BJ (cell line): ENCODE data around the gene CCDC57. TPM values are rescaled to one million over a fixed set of nuclear protein-coding genes. Genes with fewer than 3 reads are reported as not detected.

Experiments
- CTCF ChIA-PET: fragments of 350-600 bp; formaldehyde crosslinking; extraction: SDS; loops from one replicate; lab custom pipeline; 2021; ENCODE audit warnings: antibody characterized with exemption, inconsistent platforms; lab: Yijun Ruan, JAX
- POLR2A ChIA-PET: fragments of 300-600 bp; sonication (Branson Sonifier 250); formaldehyde crosslinking; extraction: SDS; loops from one replicate; lab custom pipeline; 2021; ENCODE audit warnings: antibody characterized with exemption; lab: Charles Lee
- DNase-seq: peaks from one replicate; pipeline ENCODE4 v3.0.0-alpha.2; 2011; ENCODE audit warnings: low read depth
- H3K27me3 ChIP-seq: 2 replicates; pipeline ENCODE4 v1.6.0; 2011; ENCODE audit warnings: low read length; ENCODE audit not compliant: control insufficient read depth, insufficient read depth
- H3K36me3 ChIP-seq: 2 replicates; pipeline ENCODE4 v1.5.1; 2011; ENCODE audit warnings: low read length; ENCODE audit not compliant: control insufficient read depth, insufficient read depth
- H3K4me3 ChIP-seq: 2 replicates; pipeline ENCODE4 v1.5.1; 2011; ENCODE audit warnings: low read depth, mild to moderate bottlenecking, control low read depth, low read length
- polyA plus RNA-seq: library from polyadenylated mRNA; depleted of rRNA; stranded (reverse); fragments of >200 nt; gene quantifications from 2 replicates; pipeline ENCODE4 v1.2.3, GENCODE V29; 2011
- TF ChIP-seq, protein P1 (sequence below): IDR thresholded peaks from 2 replicates; pipeline ENCODE4 v1.5.1; 2011; ENCODE audit warnings: low read depth, mild to moderate bottlenecking, control low read depth, inconsistent platforms, low read length, moderate library complexity; ENCODE audit not compliant: insufficient read depth

The CCDC57 gene
- polyA plus RNA-seq, 1 experiment = 15.4 TPM

DNA sequence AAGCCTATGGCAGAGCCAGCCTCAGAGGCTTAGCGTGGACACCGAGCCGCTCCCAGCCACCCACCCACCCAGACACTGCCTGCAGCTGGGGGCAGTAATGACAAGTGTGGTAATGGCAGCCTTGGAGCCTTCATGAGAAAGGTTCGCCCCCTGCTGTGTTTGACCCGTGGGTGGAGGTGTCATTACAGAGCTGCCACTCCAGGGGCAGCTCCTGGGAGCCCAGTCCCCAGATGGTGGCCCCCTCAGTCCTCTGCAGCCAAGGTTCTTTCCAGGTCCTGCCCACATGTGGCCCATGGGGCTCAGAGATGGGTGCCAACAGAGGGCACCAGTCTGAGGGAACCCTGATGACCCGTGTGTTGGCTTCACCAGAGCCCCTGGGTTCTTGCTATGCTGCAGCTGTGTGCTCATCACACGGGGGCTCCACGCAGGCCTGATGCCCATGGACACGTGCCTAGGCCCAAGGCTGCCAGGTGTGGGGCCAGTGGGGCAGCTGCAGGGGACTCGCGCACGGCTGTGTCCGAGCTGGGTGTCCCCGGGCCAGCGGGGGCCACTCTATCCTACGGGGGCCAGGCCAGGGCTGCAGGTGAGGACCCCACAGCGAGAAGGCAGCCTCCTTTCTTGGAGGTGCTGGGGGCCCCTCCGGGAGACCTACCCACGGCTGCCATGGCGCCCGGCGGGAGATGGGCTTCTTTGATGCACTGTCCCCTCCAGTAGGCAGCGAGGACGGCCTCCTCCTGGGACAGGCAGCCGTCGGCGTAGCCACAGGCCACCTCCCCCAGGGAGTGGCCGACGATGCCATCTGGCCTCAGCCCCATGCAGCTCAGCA lies 122.7 kb downstream of the CCDC57 start:
- Histone ChIP-seq H3K27me3 (no peaks in the 10 kb centered on the region), H3K4me3 (no peak overlapping the region), H3K36me3 (peaks cover 70% of the 10 kb centered on the region)
- DNase-seq = no peak
- CTCF ChIA-PET = no interaction called here
- POLR2A ChIA-PET = no interaction called here
- TF ChIP-seq, protein P1, sequence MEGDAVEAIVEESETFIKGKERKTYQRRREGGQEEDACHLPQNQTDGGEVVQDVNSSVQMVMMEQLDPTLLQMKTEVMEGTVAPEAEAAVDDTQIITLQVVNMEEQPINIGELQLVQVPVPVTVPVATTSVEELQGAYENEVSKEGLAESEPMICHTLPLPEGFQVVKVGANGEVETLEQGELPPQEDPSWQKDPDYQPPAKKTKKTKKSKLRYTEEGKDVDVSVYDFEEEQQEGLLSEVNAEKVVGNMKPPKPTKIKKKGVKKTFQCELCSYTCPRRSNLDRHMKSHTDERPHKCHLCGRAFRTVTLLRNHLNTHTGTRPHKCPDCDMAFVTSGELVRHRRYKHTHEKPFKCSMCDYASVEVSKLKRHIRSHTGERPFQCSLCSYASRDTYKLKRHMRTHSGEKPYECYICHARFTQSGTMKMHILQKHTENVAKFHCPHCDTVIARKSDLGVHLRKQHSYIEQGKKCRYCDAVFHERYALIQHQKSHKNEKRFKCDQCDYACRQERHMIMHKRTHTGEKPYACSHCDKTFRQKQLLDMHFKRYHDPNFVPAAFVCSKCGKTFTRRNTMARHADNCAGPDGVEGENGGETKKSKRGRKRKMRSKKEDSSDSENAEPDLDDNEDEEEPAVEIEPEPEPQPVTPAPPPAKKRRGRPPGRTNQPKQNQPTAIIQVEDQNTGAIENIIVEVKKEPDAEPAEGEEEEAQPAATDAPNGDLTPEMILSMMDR = no peak

DNA sequence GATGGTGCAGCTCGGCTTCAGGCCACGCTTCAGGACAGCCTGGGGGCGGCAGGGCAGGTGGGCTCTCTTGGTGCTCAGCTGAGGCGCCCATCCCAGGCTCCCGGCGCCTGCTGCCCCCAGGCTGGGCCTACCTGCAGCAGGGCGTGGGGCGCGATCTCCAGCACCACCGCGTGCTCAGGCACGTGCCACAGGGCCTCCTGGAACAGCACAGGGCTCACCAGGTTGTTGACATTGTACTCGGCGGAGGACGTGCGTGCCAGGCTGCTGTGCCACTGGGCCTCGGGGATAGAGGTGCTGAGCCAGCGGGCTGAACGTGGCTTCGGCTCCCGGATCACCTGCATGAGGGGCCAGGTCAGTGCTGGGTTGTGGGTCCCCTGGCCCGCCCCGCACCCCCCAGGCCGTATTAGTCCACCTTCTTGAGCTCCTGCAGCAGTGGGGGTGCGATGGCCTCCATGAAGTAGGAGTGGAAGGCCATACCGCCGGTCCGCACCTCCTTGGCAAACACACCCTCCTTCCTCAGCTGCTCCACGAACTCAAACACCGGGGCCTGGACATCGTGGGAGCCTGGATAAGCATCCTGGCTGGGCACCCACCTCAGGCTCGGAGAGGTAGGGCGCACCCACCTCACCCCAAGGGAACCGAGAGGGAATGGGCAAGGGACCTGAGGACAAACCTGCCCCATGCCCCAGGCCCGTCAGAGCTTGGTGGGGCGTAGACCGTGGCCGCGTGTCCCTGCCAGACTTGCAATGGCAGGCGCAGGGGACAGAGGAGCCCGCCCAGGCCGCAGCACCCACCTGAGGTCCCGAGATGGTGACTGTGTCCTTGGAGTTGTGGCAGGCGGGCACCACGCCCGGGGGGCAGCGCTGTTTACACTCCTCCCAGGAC lies 123.6 kb downstream of the CCDC57 start:
- TF ChIP-seq, protein P1 = no peak
- H3K36me3 ChIP-seq = peaks cover 69% of the 10 kb centered on the region
- H3K27me3 ChIP-seq = no peaks in the 10 kb centered on the region
- ChIA-PET CTCF (no interaction called here), POLR2A (no interaction called here)
- no peak for DNase-seq
- H3K4me3 ChIP-seq = no peak overlapping the region

DNA sequence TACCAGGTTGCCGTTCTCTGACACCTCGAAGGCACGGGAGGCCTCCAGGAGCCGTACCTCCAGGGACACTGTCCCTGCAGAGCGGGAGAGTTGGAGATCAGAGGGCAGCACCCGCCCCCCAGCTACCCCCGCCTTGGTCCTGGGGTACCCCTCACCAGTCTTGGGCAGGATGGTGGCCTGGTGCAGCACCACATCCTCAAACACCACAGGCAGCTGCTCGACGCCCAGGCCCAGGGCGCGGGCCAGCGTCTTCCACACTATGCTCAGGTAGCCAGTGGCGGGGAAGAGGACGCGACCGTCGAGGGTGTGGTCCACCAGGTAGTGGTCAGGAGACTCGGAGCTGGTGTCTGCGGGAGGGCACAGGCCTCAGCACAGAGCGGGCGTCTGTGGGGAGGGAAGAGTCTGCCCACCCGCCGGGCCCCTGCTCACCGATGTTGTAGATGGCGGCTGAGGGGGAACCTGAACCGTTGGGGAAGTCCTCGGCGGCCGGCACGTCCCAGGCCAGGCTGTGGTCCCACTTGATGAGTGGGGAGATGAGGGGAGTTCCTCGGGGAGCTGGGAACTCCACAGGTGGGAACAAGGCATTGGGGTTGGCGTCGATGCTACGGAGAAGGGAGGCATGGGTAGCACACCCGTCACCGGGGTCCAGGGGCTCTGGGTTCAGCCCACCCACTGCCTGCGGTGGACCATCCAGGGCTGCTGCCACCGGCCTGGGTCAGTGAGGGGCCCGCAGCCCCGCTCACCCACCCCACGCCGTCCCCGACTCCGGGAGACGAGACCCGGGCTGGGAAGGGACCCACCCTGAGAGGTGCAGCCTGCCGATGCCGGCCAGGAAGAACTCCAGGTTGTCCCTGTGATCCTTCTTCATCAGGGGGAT lies 124.4 kb downstream of the CCDC57 start:
- TF ChIP-seq, protein P1 = no peak
- no peak for DNase-seq
- CTCF ChIA-PET = no interaction called here
- H3K4me3 ChIP-seq = no peak overlapping the region
- no peaks in the 10 kb centered on the region for H3K27me3 ChIP-seq
- peaks cover 71% of the 10 kb centered on the region for H3K36me3 ChIP-seq
- POLR2A ChIA-PET = no interaction called here

DNA sequence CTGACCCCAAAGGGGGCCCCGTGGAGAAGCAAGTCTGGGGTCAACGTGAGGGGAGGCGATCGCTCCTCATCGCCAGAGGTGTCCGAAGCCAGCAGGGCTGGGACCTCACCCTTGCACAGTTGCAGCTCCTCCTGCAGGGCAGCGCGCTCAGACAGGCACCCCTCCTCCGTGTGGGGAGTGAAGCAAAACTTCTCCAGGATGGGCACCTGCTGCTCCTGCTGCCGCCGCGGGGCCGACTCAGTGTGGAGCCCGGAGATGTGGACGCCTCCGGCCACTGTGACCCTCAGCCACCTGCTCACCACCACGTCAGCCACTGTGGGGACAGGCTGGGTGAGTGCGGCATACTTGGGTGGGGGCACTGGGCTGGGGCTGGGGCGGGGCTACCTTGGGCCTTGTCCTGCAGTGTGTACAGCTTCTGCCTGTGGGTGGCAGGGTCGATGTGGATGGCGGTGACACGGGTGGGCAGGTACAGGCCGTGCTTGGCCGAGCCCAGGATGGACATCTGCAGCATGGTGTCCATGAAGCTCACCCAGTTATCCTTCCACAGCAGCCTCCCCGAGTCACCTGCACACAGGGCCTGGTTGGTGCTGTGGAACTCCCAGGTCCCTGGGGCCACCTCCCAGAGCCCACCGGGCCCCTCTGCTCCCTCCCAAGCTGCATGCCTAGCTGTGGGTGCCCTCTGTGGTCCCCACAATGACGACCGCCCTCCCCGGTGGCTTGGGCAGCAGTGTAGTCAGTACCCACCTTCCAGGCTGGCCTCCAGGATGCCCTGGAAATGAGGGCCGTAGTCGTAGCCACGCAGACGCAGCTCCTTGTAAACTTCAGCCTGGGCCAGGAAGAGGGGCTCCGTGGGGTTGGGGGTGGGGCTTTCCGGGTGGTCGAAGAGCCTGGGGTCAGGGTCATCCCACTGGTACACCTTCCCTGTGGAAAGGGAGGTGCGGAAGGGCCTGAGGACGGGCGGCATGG lies 125.4 kb downstream of the CCDC57 start:
- H3K36me3 ChIP-seq = peaks cover 73% of the 10 kb centered on the region
- no peak overlapping the region for H3K4me3 ChIP-seq
- TF ChIP-seq, protein P1 = no peak
- ChIA-PET POLR2A (no interaction called here), CTCF (no interaction called here)
- DNase-seq = no peak
- no peaks in the 10 kb centered on the region for H3K27me3 ChIP-seq
